ENCODE data around the gene BPTF. TPM values are rescaled to one million over a fixed set of nuclear protein-coding genes. Genes with fewer than 3 reads are reported as not detected.
A peak's percentile ranks its signal among the peaks of the same experiment; 100 is the strongest.
"Not testable (repeated sequence)": the region's sequence is repeated elsewhere in the genome, so short reads cannot be mapped to it uniquely, and the experiment has no call there.

BPTF gene
- total RNA-seq, 1 donor from 2014 or later = 79.2 TPM

- H3K27me3 ChIP-seq (ENCODE audit: low read depth) = no peaks in the 10 kb centered on the region
- DNase-seq = no peak
- no peaks in the 10 kb centered on the region for H3K9me3 ChIP-seq (replicated peaks)
- peak overlapping the region; percentile 94 for H3K27ac ChIP-seq (replicated peaks)
- no peaks in the 10 kb centered on the region for H3K36me3 ChIP-seq
- peaks cover 10% of the 10 kb centered on the region for H3K4me1 ChIP-seq
- intact Hi-C loops (cut with micrococcal nuclease) = no loop called here
- TF ChIP-seq, protein P1, sequence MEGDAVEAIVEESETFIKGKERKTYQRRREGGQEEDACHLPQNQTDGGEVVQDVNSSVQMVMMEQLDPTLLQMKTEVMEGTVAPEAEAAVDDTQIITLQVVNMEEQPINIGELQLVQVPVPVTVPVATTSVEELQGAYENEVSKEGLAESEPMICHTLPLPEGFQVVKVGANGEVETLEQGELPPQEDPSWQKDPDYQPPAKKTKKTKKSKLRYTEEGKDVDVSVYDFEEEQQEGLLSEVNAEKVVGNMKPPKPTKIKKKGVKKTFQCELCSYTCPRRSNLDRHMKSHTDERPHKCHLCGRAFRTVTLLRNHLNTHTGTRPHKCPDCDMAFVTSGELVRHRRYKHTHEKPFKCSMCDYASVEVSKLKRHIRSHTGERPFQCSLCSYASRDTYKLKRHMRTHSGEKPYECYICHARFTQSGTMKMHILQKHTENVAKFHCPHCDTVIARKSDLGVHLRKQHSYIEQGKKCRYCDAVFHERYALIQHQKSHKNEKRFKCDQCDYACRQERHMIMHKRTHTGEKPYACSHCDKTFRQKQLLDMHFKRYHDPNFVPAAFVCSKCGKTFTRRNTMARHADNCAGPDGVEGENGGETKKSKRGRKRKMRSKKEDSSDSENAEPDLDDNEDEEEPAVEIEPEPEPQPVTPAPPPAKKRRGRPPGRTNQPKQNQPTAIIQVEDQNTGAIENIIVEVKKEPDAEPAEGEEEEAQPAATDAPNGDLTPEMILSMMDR (IDR thresholded peaks at IDR 0.05; ENCODE audit: borderline replicate concordance) = no peak
- peak overlapping the region; percentile 73 for H3K4me3 ChIP-seq
These were observed 195.1 kb downstream of the BPTF start for GRCh38 chr17:68020409-68020756.

DNA sequence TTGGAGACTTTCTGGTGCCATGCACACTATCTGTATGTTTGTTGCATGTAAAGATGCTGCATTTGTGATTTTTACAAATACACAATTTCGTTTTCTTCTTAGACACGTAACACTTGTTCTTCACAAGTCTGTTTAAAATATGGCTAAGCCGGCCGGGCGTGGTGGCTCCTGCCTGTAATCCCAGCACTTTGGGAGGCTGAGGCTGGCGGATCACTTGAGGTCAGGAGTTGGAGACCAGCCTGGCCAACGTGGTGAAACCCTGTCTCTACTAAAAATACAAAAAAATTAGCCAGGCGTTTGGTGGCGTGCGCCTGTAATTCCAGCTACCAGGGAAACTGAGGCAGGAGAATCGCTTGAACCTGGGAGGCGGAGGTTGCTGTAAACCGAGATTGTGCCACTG, 195.5 kb downstream of the BPTF start:
- H3K27me3 ChIP-seq (ENCODE audit: low read depth); H3K9me3 ChIP-seq (replicated peaks); H3K36me3 ChIP-seq; DNase-seq; H3K4me1 ChIP-seq; intact Hi-C loops (cut with micrococcal nuclease): not testable (repeated sequence)
- Histone ChIP-seq H3K27ac (replicated peaks) (peak overlapping the region; percentile 94), H3K4me3 (peak overlapping the region; percentile 73)

DNA sequence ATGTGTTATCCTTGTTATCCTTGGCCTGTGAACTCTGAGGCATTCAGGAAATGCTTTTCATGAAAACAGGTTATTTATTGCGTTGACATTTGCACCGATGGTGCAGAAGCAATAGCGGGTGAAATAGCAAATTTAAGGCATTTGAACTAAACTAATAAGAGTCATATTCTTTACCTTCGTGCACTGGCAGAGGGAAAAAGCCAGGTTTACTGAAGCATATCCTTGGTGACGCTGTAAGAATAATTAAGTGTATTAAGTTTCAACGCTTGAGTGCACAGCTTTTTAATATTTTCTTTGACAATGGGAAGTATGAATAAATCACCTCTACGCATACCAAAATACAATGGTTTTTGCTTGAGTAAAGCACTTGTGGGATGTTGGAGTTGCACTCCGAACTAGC, 196.7 kb downstream of the BPTF start:
- no peak overlapping the region for H3K27ac ChIP-seq (replicated peaks)
- intact Hi-C loops (cut with micrococcal nuclease) = no loop called here
- no peaks in the 10 kb centered on the region for H3K36me3 ChIP-seq
- no peak for DNase-seq
- no peaks in the 10 kb centered on the region for H3K9me3 ChIP-seq (replicated peaks)
- H3K27me3 ChIP-seq (ENCODE audit: low read depth) = no peaks in the 10 kb centered on the region
- no peak overlapping the region for H3K4me3 ChIP-seq
- TF ChIP-seq, protein P1 (IDR thresholded peaks at IDR 0.05; ENCODE audit: borderline replicate concordance) = no peak
- peaks cover 10% of the 10 kb centered on the region for H3K4me1 ChIP-seq

- H3K27ac ChIP-seq (replicated peaks); H3K27me3 ChIP-seq (ENCODE audit: low read depth); intact Hi-C loops (cut with micrococcal nuclease); H3K36me3 ChIP-seq; H3K9me3 ChIP-seq (replicated peaks); DNase-seq; H3K4me1 ChIP-seq; H3K4me3 ChIP-seq: not testable (repeated sequence)
These were observed 197.2 kb downstream of the BPTF start for GRCh38 chr17:68022547-68022946.

GRCh38 chr17:68029512-68030215, 204.4 kb downstream of the BPTF start:
- Histone ChIP-seq H3K4me3 (no peak overlapping the region), H3K9me3 (replicated peaks) (no peaks in the 10 kb centered on the region), H3K36me3 (no peaks in the 10 kb centered on the region), H3K27ac (replicated peaks) (no peak overlapping the region), H3K4me1 (peaks cover 6% of the 10 kb centered on the region), H3K27me3 (ENCODE audit: low read depth) (no peaks in the 10 kb centered on the region)
- no peak for DNase-seq
- TF ChIP-seq, protein P1 (IDR thresholded peaks at IDR 0.05; ENCODE audit: borderline replicate concordance) = no peak
- intact Hi-C loops (cut with micrococcal nuclease) = no loop called here

Other genes with a start within 250 kb of the BPTF start
- 25.3 TPM for gene NOL11, start 107.6 kb upstream of the BPTF start, total RNA-seq
- 6.6 TPM for gene C17orf58, start 171.0 kb downstream of the BPTF start, total RNA-seq
- gene KPNA2, start 210.2 kb downstream of the BPTF start, total RNA-seq = 19.2 TPM